ENCODE data around the gene ENPEP. TPM values are rescaled to one million over a fixed set of nuclear protein-coding genes. Genes with fewer than 3 reads are reported as not detected.

Gene ENPEP
- total RNA-seq, 2 donors from 2014 or later = 0.78 to 4.0 TPM

DNA sequence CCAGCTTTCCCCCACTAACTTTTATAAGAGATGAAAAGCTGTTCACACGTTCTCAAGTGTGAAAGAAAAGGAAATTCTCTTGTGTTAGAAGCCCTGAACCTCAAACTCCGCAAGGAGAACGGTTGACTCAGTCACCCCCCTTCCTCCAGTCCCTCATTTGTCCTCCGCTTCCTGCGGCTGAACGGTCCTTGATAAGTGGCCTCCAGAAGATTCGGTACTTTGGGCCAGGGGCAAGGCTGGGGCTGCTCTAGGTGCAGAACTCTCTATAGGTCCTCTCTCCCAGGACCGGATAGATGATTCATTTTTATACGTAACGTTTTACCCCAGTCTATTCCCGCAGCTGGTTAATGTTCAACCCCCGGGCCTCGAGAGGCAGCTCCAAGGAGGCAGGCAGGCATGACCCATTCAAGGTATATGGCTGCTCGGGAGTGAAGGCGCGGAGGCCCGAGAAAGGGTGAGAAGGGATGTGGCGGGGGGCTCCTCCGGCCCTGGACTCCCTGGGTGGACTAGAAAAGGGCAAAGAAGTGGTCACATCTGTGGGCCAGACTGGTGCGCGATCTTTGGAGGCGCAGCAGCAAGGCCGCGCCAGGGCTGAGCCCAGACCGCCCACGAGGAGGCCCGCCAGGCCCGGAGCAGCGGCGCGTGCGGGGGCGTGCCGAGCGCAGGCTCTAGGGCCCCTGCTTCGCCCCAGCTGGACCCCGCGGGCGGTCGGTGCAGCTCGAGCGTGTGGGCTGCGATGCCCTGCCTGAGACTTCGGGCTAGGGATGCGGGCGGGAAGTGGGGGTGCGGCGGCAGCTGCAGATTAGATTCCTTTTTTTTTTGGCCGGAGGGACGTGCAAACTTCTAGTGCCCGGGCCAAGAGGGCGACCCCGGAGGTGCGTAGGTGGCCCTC, 135.2 kb downstream of the ENPEP start:
- peak; percentile 15 for ATAC-seq
- Histone ChIP-seq H3K27ac (no peak overlapping the region), H3K4me3 (no peak overlapping the region), H3K4me1 (peaks cover 16% of the 10 kb centered on the region), H3K27me3 (peaks cover 0 to 48% of the 10 kb centered on the region in 2 donors), H3K9me3 (no peaks in the 10 kb centered on the region), H3K36me3 (replicated peaks in 1 of 2; ENCODE audit: insufficient read depth in 1 of 2, low read depth in 2 of 2) (no peaks in the 10 kb centered on the region)
- no peak for DNase-seq
- TF ChIP-seq, protein P1, sequence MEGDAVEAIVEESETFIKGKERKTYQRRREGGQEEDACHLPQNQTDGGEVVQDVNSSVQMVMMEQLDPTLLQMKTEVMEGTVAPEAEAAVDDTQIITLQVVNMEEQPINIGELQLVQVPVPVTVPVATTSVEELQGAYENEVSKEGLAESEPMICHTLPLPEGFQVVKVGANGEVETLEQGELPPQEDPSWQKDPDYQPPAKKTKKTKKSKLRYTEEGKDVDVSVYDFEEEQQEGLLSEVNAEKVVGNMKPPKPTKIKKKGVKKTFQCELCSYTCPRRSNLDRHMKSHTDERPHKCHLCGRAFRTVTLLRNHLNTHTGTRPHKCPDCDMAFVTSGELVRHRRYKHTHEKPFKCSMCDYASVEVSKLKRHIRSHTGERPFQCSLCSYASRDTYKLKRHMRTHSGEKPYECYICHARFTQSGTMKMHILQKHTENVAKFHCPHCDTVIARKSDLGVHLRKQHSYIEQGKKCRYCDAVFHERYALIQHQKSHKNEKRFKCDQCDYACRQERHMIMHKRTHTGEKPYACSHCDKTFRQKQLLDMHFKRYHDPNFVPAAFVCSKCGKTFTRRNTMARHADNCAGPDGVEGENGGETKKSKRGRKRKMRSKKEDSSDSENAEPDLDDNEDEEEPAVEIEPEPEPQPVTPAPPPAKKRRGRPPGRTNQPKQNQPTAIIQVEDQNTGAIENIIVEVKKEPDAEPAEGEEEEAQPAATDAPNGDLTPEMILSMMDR (IDR thresholded peaks at IDR 0.05) = no peak
- TF ChIP-seq POLR2A (IDR thresholded peaks at IDR 0.05) = no peak
- intact Hi-C loops (cut with DNase I) = no loop called here
- WGBS, 2 donors = 2 to 9% methylated on average over 21 to 54 of the region's 54 CpGs

DNA sequence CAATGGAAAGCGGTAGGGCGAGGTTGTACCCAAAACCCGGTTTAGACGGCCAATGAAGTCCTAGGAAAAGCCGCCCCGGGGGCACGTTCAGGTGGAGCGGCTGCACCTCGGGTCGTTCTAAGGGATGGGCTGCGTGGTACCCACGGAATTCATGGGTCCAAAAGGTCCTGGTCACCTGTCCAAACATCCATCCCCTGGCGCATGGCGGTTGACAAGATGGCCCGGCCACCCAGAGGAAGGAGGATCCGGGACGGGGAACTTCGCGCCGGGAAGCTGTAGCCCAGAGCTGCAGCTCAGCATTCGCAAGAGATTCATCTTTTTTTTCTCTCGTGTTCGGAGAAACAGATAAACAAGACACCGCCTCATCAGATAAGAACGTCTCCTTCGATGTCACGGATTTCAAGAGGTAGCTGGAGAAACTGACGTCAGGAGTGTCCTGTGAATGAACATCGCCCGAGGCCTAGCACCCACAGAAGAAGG, 136.1 kb downstream of the ENPEP start:
- Histone ChIP-seq H3K9me3 (peaks cover 0 to 1% (median 0%) of the 10 kb centered on the region in 3 donors), H3K27me3 (peaks cover 3 to 48% of the 10 kb centered on the region in 2 donors), H3K4me1 (peaks cover 16% of the 10 kb centered on the region), H3K4me3 (no peak overlapping the region), H3K36me3 (replicated peaks in 1 of 2; ENCODE audit: insufficient read depth in 1 of 2, low read depth in 2 of 2) (no peaks in the 10 kb centered on the region), H3K27ac (no peak overlapping the region)
- TF ChIP-seq, protein P1 (IDR thresholded peaks at IDR 0.05) = no peak
- no peak for TF ChIP-seq POLR2A (IDR thresholded peaks at IDR 0.05)
- intact Hi-C loops (cut with DNase I) = no loop called here
- DNase-seq (no peak), ATAC-seq (no peak)
- 5 to 6% methylated on average over 25 to 30 of the region's 30 CpGs for WGBS, 2 donors

DNA sequence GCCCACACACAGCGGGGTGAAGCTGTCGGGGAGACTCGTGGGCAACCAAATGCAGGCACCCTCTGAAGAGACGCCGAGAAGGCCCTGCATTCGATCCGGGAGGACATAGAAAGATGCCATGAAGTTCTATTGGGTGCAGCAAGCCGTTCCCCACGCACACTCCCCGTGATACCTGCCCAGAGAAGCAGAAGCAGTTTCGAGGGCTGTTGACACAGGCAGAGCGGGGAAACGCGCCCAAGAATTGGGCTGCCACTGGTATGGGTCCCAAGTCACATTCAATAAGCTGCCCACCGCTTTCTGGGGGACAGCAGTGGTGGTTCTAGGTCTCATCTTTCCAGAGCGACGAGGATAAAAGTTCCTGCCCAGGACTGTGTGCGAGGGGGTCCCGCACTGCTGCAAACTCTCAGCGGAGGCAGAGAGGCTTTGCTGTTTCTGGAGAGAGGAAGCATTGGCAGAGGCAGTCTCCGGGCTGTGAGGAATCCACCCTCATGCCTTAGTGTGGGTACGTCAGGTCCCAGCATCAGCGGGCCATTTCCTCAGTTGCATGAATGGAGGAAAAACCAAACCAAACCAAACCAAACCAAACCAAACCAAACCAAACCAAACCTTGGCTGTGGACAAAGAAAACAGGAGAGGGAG, 136.8 kb downstream of the ENPEP start:
- Histone ChIP-seq H3K27me3 (peaks cover 3 to 48% of the 10 kb centered on the region in 2 donors), H3K27ac (no peak overlapping the region), H3K36me3 (replicated peaks in 1 of 2; ENCODE audit: insufficient read depth in 1 of 2, low read depth in 2 of 2) (no peaks in the 10 kb centered on the region), H3K4me1 (peaks cover 16% of the 10 kb centered on the region), H3K9me3 (peaks cover 0 to 2% (median 0%) of the 10 kb centered on the region in 3 donors), H3K4me3 (no peak overlapping the region)
- intact Hi-C loops (cut with DNase I) = no loop called here
- no peak for DNase-seq
- ATAC-seq = no peak
- TF ChIP-seq, protein P1 (IDR thresholded peaks at IDR 0.05) = no peak
- no peak for TF ChIP-seq POLR2A (IDR thresholded peaks at IDR 0.05)
- 5 to 9% methylated on average over 19 to 23 of the region's 23 CpGs for WGBS, 2 donors

DNA sequence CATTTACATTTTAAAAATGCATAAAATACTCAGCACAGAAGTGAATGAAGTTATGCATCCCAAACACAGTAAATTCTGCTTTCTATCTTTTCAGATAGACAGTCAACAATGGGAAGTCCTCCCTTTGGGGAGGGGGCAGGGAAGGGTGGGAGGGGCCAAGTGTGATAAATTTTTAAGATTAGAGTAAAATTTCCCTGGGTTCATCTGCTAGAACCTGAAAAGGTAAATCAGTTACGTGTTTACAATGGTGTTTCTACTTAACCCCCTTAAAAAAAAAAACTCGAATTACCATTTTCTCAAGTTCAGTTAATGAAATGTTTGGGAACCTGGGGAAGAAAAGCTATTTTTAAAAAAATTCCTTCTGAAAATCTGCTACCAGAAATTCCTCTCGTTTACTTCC, 137.8 kb downstream of the ENPEP start:
- peaks cover 3 to 58% of the 10 kb centered on the region in 2 donors for H3K27me3 ChIP-seq
- ATAC-seq = no peak
- H3K27ac ChIP-seq = no peak overlapping the region
- DNase-seq = no peak
- H3K9me3 ChIP-seq = peaks cover 0 to 2% (median 0%) of the 10 kb centered on the region in 3 donors
- WGBS, 2 donors = 6 to 18% methylated on average over 3 of the region's 3 CpGs
- no peak for TF ChIP-seq POLR2A (IDR thresholded peaks at IDR 0.05)
- TF ChIP-seq, protein P1 (IDR thresholded peaks at IDR 0.05) = no peak
- intact Hi-C loops (cut with DNase I) = no loop called here
- peaks cover 22% of the 10 kb centered on the region for H3K4me1 ChIP-seq
- H3K36me3 ChIP-seq (replicated peaks in 1 of 2; ENCODE audit: insufficient read depth in 1 of 2, low read depth in 2 of 2) = no peaks in the 10 kb centered on the region
- no peak overlapping the region for H3K4me3 ChIP-seq
